NCI-H748 (cell line): ENCODE data around the gene NFE2L1.
A peak's percentile ranks its signal among the peaks of the same experiment; 100 is the strongest.
"Not testable (repeated sequence)": the region's sequence is repeated elsewhere in the genome, so short reads cannot be mapped to it uniquely, and the experiment has no call there.

Experiments
- DNase-seq: peaks from one replicate; lab custom pipeline; 2025; ENCODE audit not compliant: unreplicated experiment; lab: John Stamatoyannopoulos, UW

NFE2L1 gene

GRCh38 chr17:48067245-48067644 lies 19.1 kb downstream of the NFE2L1 start:
- DNase-seq, result no peak

- DNase-seq, result not testable (repeated sequence)
Measured at GRCh38 chr17:48067808-48068207, 19.6 kb downstream of the NFE2L1 start.

DNA sequence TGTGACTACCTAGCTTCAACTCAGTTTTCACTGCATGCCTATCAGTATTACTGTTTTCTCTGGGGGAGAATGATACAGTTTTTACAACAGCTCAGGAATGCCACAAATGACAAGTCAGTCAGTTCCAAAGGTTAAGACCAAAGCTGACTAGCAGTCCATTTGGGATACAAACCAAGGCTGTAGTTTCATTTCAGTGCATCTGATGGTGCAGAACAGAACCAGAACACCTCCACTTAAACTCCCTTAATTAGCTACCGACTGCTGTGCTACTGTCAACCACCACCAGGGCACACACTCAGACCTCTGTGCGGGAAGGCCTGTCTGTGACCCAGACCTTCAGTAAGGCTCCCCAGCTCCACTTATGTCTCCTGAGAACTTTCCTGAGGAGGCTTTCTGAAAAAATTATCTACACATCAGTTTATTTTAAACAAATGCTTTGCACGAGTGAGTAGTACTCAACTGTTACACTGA lies 20.4 kb downstream of the NFE2L1 start:
- no peak for DNase-seq

DNA sequence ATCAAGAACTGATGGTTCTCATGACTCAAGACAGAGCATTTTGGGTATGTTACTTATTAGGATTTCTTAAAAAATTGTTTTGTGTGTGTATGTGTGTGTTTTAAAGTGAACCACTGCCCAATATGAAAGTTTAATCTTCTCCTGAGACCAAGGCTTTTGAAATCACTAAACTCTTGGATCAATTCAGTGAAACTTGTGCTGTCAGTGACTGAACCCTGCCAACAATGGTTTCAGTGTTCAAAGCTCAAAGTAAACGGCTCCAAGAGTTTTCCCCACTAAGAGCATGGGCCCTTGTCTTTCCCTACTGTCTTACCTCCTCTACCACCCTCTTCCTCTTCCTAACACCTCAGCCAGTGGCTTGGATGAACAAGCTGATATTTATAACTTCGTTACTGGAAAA lies 22.0 kb downstream of the NFE2L1 start:
- no peak for DNase-seq

DNA sequence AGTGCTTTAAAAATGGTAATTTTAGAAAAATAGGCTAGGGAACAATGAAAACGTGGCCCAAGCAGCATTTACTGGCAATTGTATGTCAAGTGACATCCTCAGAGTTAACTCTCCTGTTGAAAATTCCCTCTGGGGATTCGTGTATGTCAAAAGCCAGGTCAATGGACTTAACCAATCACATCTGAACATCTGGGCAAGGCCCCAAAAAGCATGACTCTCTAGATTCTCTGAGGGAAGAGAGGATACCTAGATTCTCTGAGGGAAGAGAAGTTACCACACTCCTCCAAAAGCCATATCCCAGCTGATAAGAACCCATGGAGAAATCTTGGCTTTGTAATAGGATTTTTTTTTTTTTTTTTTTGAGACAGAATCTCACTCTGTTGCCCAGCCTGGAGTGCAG lies 23.5 kb downstream of the NFE2L1 start:
- DNase-seq, result no peak

- DNase-seq, result not testable (repeated sequence)
Measured at GRCh38 chr17:48072811-48073210, 24.7 kb downstream of the NFE2L1 start.

DNA sequence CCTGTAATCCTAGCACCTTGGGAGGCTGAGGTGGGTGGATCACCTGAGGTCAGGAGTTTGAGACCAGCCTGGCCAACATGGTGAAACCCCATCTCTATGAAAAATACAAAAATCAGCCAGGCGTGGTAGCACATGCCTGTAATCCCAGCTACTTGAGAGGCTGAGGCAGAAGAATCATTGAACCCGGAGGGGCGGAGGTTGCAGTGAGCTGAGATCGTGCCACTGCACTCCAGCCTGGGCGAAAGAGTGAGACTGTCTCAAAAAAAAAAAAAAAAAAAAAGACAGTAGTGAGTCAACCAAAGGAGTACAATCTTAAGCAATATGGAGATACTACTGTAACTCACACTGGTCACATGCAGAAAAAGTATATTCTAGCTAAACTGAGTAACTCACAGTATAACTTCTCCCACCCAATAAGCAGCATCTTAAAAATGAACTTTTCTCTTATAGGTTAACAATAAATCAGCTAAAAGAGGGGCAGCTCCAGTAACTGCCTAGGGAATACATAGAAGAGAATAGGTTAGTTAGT lies 25.5 kb downstream of the NFE2L1 start:
- not testable (repeated sequence) for DNase-seq

GRCh38 chr17:48074322-48075081 lies 26.3 kb downstream of the NFE2L1 start:
- peak; percentile 74 for DNase-seq

- DNase-seq, result not testable (repeated sequence)
Measured at GRCh38 chr17:48077152-48077551, 29.0 kb downstream of the NFE2L1 start.

- DNase-seq, result no peak
Measured at GRCh38 chr17:48081858-48082257, 33.7 kb downstream of the NFE2L1 start.

GRCh38 chr17:48084932-48085331 lies 36.8 kb downstream of the NFE2L1 start:
- no peak for DNase-seq

GRCh38 chr17:48093341-48094045 lies 45.3 kb downstream of the NFE2L1 start:
- no peak for DNase-seq

DNA sequence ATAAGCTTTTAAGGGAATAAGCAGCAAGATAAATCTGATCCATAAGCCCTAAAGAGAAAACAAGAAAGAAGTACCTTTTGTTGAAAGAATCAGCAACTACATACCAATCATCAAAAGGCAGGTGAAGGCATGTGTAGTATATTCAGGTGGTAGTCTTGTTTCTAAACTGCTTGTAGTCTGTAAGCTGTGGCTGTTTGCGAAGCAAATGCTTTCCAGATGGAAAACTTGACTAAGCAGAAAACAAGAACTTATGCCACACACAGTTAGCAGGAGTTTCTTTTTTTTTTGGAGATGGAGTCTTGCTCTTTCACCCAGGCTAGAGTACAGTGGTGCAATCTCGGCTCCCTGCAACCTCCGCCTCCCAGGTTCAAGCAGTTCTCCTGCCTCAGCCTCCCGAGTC lies 47.5 kb downstream of the NFE2L1 start:
- no peak for DNase-seq

DNA sequence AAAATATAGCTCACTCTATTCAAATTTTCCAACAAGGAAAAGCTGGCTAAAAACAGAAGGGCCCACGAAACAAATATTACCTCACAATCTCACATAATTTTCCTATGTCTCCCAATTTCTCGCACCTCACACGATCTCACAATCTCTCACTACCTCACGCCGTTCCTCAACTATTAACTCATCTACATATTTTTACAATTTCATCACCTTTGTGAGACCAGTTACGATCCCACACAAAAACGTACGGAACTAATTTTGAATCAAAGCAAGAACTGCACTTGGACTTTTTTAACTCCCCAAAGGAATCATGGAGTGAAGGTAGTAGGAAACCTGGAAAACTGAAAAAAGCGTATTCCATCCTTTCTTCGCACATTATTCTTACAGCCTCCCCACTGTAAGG lies 52.0 kb downstream of the NFE2L1 start:
- DNase-seq, result no peak

- peak; percentile 84 for DNase-seq
Measured at GRCh38 chr17:48100591-48101011, 52.4 kb downstream of the NFE2L1 start.

DNA sequence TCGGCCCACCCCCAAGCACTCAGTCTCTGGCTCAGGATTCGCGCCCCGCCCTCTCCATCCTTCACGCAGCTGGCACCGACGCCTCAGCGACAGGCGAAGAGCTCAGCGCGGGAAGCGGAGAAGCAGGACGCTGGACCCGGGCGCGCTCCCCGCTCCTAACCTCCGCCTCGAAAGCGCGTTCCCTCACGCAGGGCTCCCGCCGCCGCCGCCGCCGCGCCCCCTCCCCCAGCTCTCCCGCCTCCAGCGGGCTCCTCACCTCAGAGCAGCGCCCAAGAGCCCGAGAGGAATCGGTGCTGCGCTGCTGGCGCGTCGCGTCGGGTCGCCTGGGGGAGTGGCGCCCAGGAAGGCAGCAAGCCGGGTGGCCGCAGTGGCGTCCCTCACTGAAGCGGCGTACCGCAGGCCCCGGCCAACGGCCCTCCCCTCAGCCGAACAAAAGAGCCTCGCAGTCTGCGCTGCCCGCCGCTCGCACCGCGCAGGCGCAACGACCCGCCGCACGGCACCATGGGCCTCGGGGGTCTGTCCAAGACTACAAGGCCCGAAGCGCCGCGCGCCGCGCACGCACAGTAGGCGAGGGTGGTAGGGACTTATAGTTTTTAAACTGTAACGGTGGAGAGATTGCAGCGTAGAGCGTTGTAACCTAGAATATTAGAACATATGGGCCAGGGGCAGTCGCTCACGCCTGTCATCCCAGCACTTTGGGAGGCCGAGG lies 53.0 kb downstream of the NFE2L1 start, which contains the start of gene CBX1:
CBX1 (minus strand) TSS at position 467 of the 709 bp plus-strand sequence. CDS start 24,474 bp downstream, outside the sequence.
- peak; percentile 98 for DNase-seq

- DNase-seq, result no peak
Measured at GRCh38 chr17:48102043-48102750, 54.0 kb downstream of the NFE2L1 start.

DNA sequence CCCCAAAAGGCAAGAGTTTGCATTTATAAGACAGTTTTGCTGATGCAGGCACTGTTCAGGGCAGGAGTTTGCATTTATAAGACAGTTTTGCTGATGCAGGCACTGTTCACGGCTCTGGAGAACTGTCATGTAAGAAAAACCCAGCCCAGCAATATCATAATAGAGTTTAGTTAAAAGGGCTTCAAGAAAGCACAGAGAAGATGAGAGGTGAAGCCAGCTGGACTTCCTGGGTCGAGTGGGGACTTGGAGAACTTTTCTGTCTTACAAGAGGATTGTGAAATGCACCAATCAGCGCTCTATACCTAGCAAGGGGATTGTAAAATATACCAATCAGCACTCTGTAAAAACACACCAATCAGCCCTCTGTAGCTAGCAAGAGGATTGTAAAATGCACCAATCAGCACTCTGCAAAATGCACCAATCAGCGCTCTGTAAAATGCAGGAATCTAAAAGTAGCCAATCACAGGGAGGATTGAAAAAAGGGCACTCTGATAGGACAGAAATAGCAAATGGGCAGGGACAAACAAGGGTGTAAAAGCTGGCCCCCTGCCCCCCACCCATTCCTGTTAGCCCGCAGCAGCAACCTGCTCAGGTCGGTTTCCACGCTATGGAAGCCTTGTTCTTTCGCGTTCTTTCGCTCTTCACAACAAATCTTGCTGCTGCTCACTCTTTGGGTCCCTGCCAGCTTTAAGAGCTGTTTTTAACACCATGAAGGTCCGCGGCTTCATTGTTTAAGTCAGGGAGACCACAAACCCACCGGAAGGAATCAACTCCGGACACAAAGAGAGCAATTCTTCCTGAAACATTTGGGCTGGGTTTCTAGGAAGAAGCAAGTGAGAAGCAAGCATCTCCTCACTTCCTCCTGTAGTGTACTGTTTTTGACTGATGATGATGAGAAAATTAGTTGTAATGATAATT lies 54.9 kb downstream of the NFE2L1 start:
- peak; percentile 19 for DNase-seq

DNA sequence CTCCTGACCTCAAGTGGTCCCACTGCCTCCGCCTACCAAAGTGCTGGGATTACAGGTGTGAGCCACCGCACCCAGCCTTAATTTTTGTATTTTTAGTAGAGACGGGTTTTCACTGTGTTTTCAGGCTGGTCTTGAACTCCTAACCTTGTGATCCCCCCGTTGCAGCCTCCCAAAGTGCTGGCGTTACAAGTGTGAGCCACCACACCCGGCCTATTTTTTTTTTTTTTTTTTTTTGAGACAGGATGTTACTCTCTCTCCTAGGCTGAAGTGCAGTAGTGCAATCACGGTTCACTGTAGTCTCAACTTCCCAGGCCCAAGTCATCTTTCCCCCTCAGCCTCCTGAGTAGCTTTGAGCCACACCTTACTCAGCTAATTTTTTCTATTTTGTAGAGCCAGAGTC lies 56.3 kb downstream of the NFE2L1 start:
- DNase-seq, result no peak

DNA sequence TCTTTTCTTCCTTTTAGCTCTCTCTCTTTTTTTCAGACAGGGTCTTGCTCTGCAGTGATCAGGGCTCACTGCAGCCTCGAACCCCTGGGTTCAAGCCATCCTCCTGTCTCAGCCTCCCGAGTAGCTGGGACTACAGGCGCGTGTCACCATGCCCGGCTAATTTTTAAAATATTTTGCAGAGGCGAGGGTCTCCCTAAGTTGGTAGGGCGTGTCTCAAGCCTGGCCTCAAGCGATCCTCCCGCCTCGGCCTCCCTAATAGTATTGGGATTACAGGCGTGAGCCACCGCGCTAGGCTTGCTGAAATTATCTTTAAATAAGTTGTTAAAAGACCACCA lies 58.6 kb downstream of the NFE2L1 start:
- no peak for DNase-seq
